HG02623 (cell line): Measurements from ENCODE around the gene CDH6.

Source experiments
- ATAC-seq: cut with Tn5 transposase; IDR thresholded peaks from one replicate; pipeline ENCODE4 v1.9.1; 2021; ENCODE audit warnings: moderate library complexity; ENCODE audit not compliant: unreplicated experiment

CDH6 gene

GRCh38 chr5:31196309-31196708 is 2.8 kb downstream of the CDH6 start:
- ATAC-seq, result no peak

DNA sequence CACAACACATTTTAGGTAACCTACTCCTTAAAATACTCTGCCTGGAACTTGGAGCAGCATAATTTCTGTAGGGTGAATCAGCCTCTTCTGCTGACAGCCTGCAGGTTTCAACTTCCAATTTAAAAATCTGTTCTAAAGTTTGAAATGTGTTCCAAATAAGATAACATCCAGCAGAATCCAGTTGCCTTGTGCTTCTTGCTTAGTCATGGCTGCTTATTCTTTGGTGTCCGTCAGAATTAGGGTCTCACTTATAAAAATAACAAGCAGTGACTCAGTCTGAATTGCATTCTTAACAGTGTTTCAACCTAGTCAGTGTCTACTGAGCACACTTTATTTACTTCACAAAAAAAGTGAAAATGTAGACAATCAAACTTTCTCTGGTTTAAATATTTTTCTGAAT is 3.7 kb downstream of the CDH6 start:
- ATAC-seq, result no peak

DNA sequence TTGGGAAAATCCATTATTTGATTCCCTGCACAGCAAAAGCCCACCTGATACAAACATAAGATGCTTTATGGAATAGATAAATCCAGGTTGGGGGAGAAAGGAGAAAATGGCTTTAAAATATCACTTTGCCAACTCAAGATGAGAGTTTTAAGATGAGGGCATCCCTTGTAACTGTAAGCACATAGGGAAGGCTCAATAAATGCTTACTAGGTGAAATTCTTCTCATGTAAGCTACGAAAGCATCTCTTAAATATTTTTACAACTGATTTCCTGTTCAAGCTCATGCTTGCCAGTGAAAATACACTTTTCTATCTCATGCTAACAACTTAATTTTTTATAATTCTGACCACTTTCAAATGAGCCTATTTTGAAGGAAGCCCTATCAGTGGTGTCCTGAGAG is 11.5 kb downstream of the CDH6 start:
- ATAC-seq, result no peak

DNA sequence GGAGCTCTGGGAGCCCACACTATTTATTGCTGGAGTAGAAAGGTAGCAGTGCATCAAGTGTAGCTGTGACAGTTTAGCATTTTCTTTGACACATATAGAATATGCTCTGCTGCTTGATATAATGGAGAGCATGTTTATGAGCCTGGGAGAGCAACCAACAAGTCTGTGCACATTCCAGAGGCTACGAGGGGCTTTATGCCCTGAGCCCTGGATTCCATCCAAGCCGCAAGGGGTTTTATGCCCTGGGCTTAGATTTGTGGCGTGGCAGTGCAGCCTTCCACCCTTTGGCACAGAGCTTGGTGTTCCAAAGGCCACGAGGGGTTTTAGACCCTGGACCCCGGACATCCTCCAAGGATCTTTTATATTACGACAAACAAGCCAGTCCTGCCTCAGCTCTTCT is 14.6 kb downstream of the CDH6 start:
- no peak for ATAC-seq

DNA sequence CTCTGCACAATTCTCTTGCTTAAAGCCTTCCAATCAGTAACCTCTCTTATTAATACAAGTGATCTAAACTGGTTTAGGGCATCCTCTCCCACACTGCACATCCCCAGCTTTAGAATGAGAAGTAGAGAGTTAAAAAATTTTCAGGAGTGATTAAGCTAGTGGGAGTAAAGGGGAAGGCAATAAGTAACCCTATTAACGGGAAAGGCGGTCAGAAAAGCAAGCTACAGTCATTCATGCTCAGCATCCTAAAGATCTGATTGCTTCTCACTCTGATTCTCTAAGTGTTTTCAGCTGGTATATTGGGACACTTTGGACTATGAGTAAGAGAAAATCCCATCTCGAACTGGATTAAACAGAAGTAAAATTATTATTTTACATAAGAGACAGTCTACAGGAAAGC is 15.8 kb downstream of the CDH6 start:
- ATAC-seq, result no peak

- ATAC-seq, result no peak
Observed at GRCh38 chr5:31211098-31211497, 17.6 kb downstream of the CDH6 start.

DNA sequence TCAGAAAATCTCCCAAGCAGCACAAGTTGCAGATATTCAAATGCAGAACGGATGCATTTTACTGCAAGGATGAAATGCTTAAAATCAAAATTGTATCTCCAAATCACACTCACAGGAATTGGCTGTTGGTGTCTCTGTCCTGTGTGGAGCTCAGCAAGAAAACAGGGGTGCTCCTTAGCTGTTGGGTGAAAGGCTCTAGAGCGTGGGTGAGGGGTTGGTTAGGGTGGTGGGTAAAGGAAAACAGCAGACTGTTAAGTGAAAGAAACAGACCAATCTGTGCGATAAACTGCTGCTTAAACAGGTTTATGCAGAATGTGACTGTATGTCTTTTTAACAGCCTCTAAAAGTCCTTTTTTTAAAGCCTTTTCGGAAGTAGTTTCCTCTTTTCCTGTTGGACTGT is 19.8 kb downstream of the CDH6 start:
- no peak for ATAC-seq

DNA sequence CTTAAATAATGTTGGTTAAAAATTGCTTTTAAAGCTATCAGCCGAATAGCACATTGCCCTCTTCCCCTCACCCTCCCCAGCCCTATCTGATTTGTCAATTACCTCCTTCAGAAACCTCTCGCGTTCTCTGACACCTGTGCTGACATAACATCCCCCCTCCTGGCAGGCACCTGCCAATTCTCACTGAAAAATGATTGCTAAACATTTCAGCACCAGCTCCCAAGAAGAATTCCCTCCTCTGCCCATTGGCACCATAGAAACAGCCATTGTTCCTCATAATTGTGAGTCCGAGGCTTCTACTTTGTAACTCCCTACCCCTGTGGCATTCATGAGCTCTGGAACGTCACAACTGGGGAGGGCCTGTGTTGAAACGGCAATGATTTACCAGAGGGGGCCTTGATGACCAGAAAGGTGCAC is 20.2 kb downstream of the CDH6 start:
- ATAC-seq, result no peak

GRCh38 chr5:31214229-31214628 is 20.7 kb downstream of the CDH6 start:
- no peak for ATAC-seq

DNA sequence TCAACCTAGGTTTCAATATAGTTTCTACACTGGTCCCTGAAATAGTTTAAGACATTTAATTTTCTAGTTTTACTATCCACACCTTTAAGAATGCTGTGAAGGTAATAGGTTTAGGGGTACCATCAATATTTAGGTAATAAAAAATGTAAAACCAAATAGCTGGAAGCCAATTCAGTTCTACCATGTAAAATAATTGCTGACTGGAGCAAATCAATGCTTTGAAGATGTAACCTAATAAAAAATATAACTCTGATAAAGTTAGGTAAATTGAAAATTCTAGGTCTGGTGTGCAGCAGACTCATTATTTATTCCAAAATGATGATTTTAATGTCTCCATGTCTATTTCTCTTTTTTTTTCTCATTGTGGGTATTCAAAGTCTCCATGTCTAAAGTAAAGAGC is 21.8 kb downstream of the CDH6 start:
- ATAC-seq, result no peak

- ATAC-seq, result no peak
Observed at GRCh38 chr5:31217446-31217845, 24.0 kb downstream of the CDH6 start.

DNA sequence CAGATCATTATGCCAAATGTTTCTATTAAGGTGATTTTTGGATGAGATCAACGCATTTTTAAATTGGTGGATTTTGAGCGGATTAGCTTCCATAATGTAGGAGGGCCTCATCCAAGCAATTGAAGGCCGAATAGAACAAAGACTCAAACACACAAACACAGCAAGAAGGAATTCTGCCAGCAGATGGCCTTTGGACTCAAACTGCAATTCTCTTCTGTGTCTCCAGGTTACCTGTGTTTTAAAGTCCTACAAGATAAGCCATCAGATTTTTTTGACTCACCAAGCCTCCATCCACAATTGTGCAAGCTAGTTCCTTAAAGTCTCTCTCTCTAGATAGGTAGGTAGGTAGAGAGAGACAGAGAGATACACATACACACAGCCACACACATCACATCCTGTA is 25.5 kb downstream of the CDH6 start:
- ATAC-seq, result no peak

DNA sequence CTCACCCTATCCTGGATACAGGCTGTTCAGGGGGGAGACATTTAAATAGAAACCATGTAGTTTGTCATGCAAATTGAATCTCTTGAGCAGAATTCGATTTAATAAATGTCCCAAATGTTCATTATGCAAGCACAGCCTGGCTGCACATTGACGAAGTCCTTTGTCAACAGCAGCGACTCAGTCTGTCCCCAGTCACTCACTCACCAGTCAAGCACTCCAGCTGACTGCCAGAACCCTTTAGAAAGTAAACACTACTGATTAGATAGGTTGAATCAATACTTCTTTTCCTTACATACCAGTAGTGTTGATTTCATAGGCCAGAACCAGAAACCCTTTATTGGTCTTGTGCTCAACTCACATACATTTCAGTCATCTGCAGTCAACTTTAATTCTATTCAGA is 27.5 kb downstream of the CDH6 start:
- no peak for ATAC-seq

DNA sequence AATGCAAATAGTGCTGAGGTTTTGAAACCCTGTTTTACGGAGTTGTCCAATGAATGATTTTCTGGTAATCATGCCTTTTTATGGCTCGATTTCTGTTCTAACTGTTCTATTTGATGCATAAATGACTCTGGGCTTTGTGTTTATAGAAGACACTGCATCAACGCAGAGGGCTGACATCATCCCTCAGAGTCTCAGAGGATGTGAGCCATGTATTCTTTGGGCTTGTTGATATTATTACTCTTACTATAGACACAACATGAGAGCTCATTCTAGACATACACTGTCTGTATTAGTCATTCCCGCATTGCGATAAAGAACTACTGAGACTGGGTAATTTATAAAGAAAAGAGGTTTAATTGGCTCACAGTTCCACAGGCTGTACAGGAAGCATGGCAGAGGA is 31.6 kb downstream of the CDH6 start:
- no peak for ATAC-seq

DNA sequence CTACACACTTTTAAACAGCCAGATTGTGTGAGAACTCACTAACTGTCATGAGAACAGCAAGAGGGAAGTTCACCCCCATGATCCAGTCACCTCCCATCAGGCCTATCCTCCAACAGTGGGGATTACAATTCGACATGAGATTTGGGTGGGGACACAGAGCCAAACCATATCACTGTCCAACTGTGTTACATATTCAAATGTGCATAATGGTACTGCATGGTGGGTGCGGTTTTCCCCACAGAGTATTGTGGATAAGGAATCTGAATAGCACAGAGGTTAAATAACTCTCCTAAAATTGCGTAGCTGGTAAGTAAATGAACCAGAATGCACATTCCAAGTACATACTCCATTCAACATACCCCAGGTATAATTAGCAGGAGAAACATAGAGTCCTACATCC is 32.1 kb downstream of the CDH6 start:
- ATAC-seq, result no peak

DNA sequence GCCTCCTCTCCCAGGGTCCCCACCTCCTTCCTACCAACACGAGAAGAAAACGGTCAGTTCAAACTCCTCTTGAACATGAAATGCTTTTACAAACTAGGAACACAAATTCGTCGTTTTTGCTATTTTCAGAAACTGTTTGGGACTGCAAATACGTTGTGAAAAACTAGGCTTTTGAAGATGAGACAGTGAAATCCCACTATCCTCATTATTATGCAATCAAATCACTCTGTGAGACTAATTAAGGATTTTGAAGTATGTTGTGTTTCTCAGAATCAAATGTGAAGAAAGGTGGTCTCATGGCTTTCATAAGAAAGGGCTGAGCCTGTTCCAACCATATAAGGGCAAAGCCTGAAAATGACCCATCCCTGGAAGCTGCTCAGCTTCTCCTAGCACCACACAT is 33.2 kb downstream of the CDH6 start:
- ATAC-seq, result no peak

- ATAC-seq, result no peak
Observed at GRCh38 chr5:31229266-31229665, 35.8 kb downstream of the CDH6 start.

- no peak for ATAC-seq
Observed at GRCh38 chr5:31231177-31231838, 37.8 kb downstream of the CDH6 start.

- ATAC-seq, result peak; percentile 90
Observed at GRCh38 chr5:31232273-31232888, 38.9 kb downstream of the CDH6 start.

DNA sequence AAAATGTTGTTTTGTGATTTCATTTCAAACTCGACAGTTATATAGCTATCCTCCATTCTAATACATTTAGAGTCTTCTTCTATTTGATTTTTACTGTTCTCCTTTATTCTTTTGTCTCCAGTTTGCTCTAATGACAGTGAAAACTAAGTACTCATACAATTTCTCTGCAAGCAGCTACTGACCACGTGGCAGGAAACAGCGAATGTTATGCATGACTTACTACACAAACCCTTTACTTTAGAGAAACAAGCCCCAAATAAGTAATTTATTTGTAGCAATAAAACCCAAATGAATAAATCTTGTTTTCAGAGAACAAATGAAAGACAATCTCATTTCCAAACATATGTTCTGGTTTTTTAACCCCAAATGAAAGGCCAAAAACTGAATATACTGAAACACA is 41.9 kb downstream of the CDH6 start:
- ATAC-seq, result no peak

DNA sequence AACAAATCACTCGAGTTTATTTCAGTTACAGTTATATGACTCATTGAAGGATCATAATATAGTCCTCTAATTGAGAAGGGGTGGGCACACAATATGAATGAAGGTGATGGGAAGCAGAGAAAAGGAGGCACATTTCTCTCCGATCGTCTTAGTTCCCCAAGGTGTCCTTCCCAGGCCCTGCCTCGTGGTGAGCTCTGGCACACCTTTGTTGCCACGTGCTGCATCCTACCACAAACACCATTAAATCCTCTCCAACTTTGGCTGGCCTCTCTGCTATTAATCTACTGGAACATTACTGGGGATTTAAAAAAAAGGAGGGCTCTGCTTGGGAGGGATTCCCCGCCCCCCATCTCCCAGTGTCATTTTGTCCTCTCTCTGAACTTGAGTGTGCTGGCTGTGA is 42.9 kb downstream of the CDH6 start:
- no peak for ATAC-seq

DNA sequence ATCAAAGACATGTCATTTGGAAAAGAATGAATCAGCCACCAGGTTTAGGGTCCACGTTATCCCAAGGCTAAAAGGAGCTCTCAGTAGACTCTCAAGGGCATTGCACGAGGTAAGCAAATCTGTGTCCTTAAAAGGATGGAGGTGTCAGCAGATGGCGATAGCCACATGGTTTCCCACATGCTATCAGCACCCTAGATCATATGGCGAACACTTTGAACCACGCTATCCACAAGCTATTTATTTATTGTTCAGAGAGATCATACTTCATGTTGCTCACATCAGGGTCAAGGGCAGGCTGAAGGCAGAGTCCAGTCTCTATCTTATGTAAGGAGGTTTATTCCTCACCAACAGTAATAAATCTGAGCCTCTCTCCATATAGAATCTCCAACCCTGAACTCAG is 43.7 kb downstream of the CDH6 start:
- no peak for ATAC-seq

DNA sequence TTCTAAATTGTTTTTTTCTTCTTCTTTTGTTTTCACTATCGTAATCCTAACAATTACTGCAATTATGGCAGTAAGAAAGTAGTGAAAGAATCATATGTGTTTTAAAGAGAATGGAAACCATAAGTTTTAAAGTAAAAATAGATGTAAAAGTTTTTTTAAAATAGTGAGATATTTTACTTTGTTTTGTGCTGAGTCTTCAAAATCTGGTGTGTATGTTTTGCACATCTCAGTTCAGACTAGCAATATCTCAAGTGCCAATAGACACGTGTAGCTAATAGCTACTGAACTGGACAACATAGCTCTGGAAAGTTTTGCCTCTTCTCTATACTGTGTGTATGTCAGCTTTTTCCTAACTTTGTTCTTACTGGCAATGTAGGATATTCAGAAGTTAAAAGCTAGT is 45.0 kb downstream of the CDH6 start:
- no peak for ATAC-seq
